Muscle layer of colon (tissue), 2 donors: ENCODE data around the gene PERM1.
"Not testable (repeated sequence)": the region's sequence is repeated elsewhere in the genome, so short reads cannot be mapped to it uniquely, and the experiment has no call there.

Experiments used
- H3K27ac ChIP-seq: one replicate; pipeline ENCODE4 v1.7.0; 2013; ENCODE audit warnings: low read depth, mild to moderate bottlenecking, low read length, moderate library complexity
- H3K27me3 ChIP-seq, 2 donors: one replicate each; pipeline ENCODE4 v1.7.0; 2013; ENCODE audit warnings: low read length in 2 of 2, mild to moderate bottlenecking in 2 of 2; ENCODE audit not compliant: insufficient read depth in 2 of 2, control insufficient read depth in 1 of 2
- H3K36me3 ChIP-seq: one replicate; pipeline ENCODE4 v1.7.0; 2013; ENCODE audit warnings: mild to moderate bottlenecking, low read length; ENCODE audit not compliant: insufficient read depth
- H3K4me1 ChIP-seq: one replicate; pipeline ENCODE4 v1.7.0; 2013; ENCODE audit warnings: mild to moderate bottlenecking, low read length; ENCODE audit not compliant: insufficient read depth
- H3K4me3 ChIP-seq, 2 donors: one replicate each; pipeline ENCODE4 v1.7.0; 2013; ENCODE audit warnings: low read length in 2 of 2, low read depth in 1 of 2, mild to moderate bottlenecking in 1 of 2, moderate library complexity in 1 of 2
- H3K9ac ChIP-seq: one replicate; pipeline ENCODE4 v1.7.0; 2013; ENCODE audit warnings: low read length
- H3K9me3 ChIP-seq: one replicate; pipeline ENCODE4 v1.7.0; 2013; ENCODE audit warnings: mild to moderate bottlenecking, low read length
- donor health status: abdominal sarcoma.
- donor health status: Adenocarcinoma of cecum.

The PERM1 gene

DNA sequence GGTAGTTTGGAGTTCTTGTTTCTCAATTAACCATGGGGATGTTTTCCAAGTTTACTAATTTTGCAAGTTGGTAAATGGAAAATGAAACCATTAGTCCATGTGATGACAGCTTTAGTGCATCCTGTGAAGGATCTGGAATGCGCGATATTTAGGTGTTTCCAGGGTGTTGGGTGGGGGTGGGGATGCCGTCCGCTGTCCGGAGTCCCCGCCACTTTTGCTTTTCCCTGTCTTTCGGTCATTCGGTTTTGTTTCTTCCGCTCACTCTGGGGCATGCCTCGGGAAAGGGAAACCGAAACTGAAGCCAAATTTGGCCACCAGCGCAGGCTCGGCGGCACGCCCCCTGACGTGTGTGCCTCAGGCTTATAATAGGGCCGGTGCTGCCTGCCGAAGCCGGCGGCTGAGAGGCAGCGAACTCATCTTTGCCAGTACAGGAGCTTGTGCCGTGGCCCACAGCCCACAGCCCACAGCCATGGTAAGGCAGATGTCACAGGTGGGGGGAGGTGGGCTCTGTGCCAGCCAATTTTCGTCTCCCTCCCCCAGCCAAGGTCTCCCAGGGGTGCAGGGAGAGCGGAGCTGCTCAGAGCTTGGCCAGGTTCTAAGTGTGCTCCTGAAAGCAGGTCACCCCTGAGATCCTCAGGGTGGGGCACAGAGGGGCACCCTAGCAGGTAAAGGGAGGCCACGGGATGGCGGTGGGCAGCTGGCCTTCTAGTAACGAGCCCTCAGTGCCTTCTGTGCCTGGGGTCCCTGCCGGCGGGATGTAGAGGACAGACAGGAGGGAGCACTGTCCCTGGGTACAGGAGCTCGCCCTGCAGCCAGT, 31.4 kb upstream of the PERM1 start, which contains the start of gene ISG15:
TSS of gene ISG15 (plus strand) at position 393 of the 817 bp plus-strand sequence. CDS start at position 470, 77 bp downstream.
- H3K27ac ChIP-seq: peak within 1 kb of the TSS; percentile 81
- peak within 1 kb of the TSS; percentile 74 to 80 for H3K4me3 ChIP-seq
- H3K9ac ChIP-seq: peak within 1 kb of the TSS; percentile 83
- no peaks in the 10 kb centered on the region for H3K27me3 ChIP-seq
- peaks cover 13% of the 10 kb centered on the region for H3K4me1 ChIP-seq
- no peaks in the 10 kb centered on the region for H3K9me3 ChIP-seq
- no peaks in the 10 kb centered on the region for H3K36me3 ChIP-seq

DNA sequence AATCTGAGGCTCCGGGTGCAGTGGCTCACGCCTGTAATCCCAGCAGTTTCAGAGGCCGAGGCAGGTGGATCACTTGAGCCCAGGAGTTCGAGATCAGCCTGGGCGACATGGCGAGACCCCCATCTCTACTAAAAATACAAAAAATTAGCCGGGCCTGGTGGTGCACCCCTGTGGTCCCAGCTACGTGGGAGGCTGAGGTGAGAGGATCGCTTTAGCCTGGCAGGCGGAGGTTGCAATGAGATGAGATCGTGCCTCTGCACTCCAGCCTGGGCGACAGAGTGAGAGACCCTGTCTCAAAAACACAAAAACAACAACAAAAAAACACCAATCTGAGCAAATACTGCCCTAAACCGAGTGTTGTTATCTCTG, 30.8 kb upstream of the PERM1 start:
- Histone ChIP-seq H3K4me1 (peaks cover 13% of the 10 kb centered on the region), H3K27ac (peak overlapping the region; percentile 81), H3K4me3 (peak overlapping the region; percentile 74 to 80), H3K9ac (peak overlapping the region; percentile 83)
- H3K27me3 ChIP-seq, H3K36me3 ChIP-seq, H3K9me3 ChIP-seq: not testable (repeated sequence)

DNA sequence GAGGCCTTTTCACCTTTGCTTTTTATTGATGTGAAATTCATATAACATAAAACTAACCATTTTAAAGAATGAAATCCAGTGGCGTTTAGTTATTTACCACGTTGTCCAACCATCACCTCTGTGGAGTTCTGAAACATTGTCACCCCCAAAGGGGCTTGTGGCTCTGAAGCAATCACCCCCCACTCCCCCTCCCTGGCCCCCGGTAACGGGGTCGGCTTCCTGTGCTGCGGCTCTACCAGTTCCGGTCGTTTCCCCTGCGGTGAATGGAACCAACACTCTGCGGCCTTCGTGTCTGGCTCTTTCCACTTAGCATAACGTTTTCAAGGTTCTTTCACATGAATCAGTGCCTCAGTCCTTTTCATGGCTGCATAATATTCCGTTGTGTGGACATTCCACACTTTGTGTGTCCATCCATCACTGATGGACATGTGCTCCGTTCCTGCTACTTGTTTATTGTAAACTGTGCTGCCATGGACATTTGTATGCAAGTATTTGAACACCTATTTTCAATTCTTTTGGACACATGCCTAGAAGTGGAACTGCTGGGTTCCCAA, 29.6 kb upstream of the PERM1 start:
- Histone ChIP-seq H3K27me3 (no peaks in the 10 kb centered on the region), H3K27ac (no peak overlapping the region)

DNA sequence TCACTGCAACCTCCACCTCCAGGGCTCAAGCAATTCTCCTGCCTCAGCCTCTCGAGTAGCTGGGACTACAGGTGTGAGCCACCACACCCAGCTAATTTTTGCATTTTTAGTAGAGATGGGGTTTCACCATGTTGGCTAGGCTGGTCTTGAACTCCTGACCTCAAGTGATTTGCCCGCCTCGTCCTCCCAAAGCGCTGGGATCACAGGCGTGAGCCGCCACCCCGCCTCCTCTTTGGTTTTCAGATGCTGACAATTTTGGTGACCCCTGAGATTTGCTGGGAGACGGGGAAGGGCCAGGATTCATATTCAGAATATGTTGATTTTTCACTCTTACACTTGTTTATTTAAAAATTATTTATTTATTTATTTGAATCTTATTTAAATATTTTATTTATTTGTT, 28.2 kb upstream of the PERM1 start:
- not testable (repeated sequence) for H3K36me3 ChIP-seq, H3K9me3 ChIP-seq, H3K27ac ChIP-seq, H3K27me3 ChIP-seq, H3K9ac ChIP-seq, H3K4me3 ChIP-seq
- H3K4me1 ChIP-seq: peaks cover 19% of the 10 kb centered on the region

More for the DNA sequence above, 29.6 kb upstream of the PERM1 start:
- Histone ChIP-seq H3K4me3 (no peak overlapping the region), H3K4me1 (peaks cover 13% of the 10 kb centered on the region), H3K9me3 (no peaks in the 10 kb centered on the region), H3K36me3 (no peaks in the 10 kb centered on the region), H3K9ac (no peak overlapping the region)

DNA sequence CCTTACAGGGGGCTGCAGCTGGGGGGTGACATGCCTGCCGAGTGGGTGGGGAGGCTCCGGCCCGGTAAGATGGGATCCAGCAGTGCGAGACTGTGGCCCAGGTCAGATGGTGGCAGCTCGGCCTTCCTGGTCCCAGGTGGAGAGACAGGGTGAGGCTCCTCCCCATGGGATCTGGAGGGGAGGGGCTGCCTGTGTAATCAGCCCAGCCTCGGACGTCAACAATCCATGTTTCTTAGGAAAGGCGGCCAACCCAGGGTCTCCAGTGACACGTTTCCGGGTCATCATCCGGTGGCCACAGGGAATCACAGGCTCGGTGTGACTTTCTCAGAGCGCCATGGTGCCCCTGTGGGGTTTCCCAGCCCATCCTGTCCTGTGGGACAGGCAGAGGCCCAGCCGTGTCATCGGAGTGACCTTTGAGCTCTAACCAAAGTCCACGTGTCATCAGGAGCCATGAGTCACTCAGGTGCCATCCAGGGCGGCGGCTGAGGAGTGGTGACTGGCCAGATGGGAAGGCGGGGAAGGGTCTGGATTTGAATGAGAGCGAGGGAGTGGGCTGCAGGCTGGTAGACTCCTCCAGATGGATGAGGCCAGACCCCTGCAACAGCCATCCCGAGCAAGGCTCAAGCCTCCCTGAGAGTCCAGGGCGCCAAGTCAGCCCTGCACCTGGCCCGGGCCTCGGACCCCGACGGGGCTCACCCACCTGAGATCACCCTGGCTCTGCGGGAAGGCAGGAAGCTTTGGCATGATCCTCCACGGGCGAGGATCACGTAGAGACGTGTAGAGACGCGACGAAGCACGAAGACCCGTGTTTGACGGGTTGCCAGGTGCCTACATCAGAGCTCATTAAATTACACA, 24.6 kb upstream of the PERM1 start:
- Histone ChIP-seq H3K9me3 (no peaks in the 10 kb centered on the region), H3K9ac (no peak overlapping the region), H3K36me3 (no peaks in the 10 kb centered on the region), H3K27ac (no peak overlapping the region), H3K4me1 (peaks cover 11% of the 10 kb centered on the region), H3K27me3 (peaks cover 0 to 13% of the 10 kb centered on the region in 2 donors), H3K4me3 (no peak overlapping the region)

DNA sequence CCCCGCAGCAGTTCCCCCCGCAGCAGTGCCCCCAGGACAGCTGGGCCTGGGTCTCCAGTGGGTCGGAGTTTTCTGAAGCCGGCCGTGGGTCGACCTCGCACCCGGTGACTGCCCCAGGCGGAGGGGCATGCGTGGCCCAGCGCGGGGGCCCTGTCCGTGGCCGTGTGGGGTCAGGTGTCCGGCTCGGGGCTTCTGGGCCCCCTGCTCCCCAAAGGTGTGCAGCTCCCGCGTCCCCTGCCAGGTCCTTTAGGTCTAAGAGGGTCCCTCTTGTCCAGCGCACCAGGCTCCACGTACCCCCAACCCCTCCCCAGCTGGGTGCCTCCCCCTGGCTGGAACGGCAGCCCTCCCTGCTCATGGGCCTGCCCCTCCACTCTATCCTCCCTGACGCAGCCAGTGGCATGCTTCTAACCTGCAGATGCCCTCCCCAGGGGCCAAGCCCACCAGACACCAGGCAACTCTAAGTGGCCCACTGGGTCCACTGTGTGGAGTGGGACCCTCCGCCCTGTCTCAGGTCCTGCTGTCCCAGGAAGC, 23.9 kb upstream of the PERM1 start:
- H3K4me1 ChIP-seq: peaks cover 11% of the 10 kb centered on the region
- no peak overlapping the region for H3K27ac ChIP-seq
- no peak overlapping the region for H3K9ac ChIP-seq
- H3K4me3 ChIP-seq: no peak overlapping the region
- peaks cover 0 to 20% of the 10 kb centered on the region in 2 donors for H3K27me3 ChIP-seq
- H3K36me3 ChIP-seq: no peaks in the 10 kb centered on the region
- no peaks in the 10 kb centered on the region for H3K9me3 ChIP-seq

DNA sequence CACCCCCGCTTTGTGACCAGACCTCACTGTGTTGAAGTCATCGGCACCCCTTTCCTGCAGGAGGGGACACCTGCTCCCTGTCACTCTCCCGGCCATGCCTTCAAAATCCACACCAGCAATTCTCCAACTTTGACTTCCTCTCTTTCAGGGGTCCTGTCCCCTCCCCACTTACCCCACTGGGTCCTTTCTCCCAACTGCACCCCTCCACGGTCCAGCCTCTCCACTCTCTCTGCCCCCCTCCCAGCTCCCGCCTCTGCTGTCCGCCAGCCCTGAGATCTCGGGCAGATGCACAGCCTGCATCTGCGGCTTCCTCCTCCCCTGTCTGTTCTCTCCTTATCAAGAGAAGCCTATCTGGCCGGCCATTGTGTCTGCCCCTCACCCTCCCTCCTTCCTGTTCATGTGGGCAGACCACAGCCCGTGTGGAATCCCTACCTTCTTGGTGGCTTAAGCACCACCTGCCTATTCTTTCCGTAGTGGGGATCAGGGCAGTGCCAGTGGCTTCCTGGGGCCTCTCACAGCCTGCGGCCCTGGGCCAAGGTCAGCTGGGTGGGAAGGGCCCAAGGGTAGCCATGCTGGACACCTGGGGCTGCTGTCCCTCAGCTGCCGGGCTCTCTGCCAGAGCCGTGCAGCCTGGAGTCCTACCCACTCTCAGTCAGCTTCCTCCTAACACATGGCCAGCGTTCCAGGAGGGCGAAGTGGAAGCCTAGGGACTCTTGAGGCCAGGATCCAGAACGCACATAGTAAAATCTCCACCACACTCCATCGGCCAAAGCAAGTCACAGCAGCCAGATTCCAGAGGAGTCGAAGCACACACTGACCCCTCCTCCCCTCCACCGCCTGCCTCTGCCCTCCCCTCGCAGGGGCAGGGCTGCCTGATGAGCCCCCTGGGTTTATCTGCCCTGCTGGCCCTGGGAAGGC, 23.1 kb upstream of the PERM1 start:
- H3K4me3 ChIP-seq: no peak overlapping the region
- H3K27ac ChIP-seq: peak overlapping the region; percentile 44

DNA sequence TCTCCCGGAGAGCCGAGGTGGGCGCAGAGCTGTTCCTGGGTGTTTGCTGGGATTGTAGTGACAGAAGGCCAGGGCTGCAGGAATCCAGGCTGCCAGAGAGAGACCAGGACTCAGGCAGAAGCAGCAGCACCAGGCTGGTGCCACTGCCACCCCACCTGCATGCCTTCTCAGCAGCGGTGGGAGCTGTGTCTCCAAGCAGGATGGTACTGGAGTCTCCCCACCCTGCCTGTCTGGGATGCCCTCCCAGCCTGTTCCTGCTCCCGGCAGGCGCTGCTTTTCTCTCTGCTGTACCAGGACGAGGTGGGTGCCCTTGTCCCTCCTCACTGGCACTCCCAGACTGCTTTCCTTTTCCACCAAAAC, 22.5 kb upstream of the PERM1 start:
- no peak overlapping the region for H3K9ac ChIP-seq
- H3K27me3 ChIP-seq: peaks cover 0 to 20% of the 10 kb centered on the region in 2 donors
- no peaks in the 10 kb centered on the region for H3K36me3 ChIP-seq
- peaks cover 11% of the 10 kb centered on the region for H3K4me1 ChIP-seq
- no peak overlapping the region for H3K4me3 ChIP-seq
- no peak overlapping the region for H3K27ac ChIP-seq
- H3K9me3 ChIP-seq: no peaks in the 10 kb centered on the region

More for the DNA sequence above, 23.1 kb upstream of the PERM1 start:
- Histone ChIP-seq H3K36me3 (no peaks in the 10 kb centered on the region), H3K9ac (no peak overlapping the region), H3K27me3 (peaks cover 0 to 20% of the 10 kb centered on the region in 2 donors), H3K9me3 (no peaks in the 10 kb centered on the region), H3K4me1 (peaks cover 11% of the 10 kb centered on the region)

DNA sequence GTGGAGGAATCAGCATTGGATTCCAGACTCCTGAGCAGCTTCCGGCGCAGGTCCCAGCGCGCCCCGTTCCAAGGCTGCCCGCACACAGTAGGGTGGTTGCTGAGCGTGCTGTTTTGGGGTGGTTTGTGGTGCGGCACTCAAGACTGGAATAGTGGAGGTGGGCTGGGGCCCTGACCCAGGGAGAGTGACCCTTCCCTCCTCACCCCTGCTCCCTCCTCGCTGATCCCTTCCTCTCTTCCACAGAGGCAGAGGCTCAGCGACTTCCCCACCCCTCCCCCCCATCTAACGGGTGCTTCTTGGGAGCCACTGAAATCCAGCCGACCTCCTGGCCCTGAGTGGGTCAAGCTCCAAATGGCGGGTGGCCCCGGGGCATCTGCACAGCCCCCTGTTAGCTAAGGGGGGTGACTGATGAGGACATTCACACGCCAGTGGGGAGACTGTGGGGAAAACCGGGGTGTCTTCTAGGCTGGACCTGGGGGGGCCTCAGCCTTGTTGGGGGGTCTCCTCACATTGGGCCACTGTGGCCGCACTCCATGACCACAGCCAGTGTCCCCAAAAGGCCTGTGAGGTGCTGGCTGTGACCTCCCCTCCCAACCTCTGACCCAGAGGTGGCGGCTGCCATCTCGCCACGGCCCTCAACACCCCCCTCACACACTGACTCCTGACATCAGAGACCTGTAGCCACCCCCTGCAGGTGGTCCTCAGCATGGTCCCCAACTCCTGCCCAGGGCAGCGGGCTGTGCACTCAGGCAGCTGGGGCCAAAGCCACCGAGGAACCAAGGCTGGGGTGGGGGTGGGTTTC, 21.9 kb upstream of the PERM1 start:
- Histone ChIP-seq H3K9me3 (no peaks in the 10 kb centered on the region), H3K27ac (no peak overlapping the region), H3K36me3 (no peaks in the 10 kb centered on the region), H3K4me1 (peaks cover 11% of the 10 kb centered on the region), H3K27me3 (peaks cover 0 to 20% of the 10 kb centered on the region in 2 donors), H3K9ac (no peak overlapping the region), H3K4me3 (no peak overlapping the region)
